ENCODE measurements around the gene ERN1.

- TF ChIP-seq RELA (CRISPR knock-in tag; IDR thresholded peaks at IDR 0.05; ENCODE audit: borderline replicate concordance) (no peak), CTCF (IDR thresholded peaks at IDR 0.05) (no peak), CBFB (CRISPR knock-in tag; IDR thresholded peaks at IDR 0.05; ENCODE audit: low read depth) (no peak), MAX (CRISPR knock-in tag; IDR thresholded peaks at IDR 0.05) (no peak), NR2C2 (CRISPR knock-in tag; IDR thresholded peaks at IDR 0.05) (no peak), MYBL2 (CRISPR knock-in tag; IDR thresholded peaks at IDR 0.05) (no peak), ATF2 (CRISPR knock-in tag; IDR thresholded peaks at IDR 0.05; ENCODE audit: borderline replicate concordance, low read depth) (no peak), ESRRA (CRISPR knock-in tag; IDR thresholded peaks at IDR 0.05; ENCODE audit: borderline replicate concordance) (no peak), USF2 (CRISPR knock-in tag; IDR thresholded peaks at IDR 0.05) (no peak), CREB1 (CRISPR knock-in tag; IDR thresholded peaks at IDR 0.05) (no peak), TCF7 (CRISPR knock-in tag; IDR thresholded peaks at IDR 0.05; ENCODE audit: low read depth) (no peak), GABPB1 (CRISPR knock-in tag; IDR thresholded peaks at IDR 0.05) (no peak)
These were observed 29.1 kb upstream of the ERN1 start for GRCh38 chr17:64158831-64159590.

All from WTC11 (cell line).